Activated CD8-positive, alpha-beta T cell treated with anti-CD3 and anti-CD28 coated beads for 36 hours (primary cell): ENCODE data around the gene AMDHD2. TPM values are rescaled to one million over a fixed set of nuclear protein-coding genes. Genes with fewer than 3 reads are reported as not detected.

Experiments
- ATAC-seq: fragments of 200-7000 bp; cut with Tn5 transposase; one replicate; pipeline ENCODE4 v1.10.0; 2021; ENCODE audit warnings: mild to moderate bottlenecking, moderate library complexity
- CTCF ChIA-PET: fragments of 350-600 bp; sonication (Branson Sonifier 250); formaldehyde crosslinking; loops from one replicate; lab custom pipeline; 2021; ENCODE audit warnings: antibody characterized with exemption; lab: Charles Lee
- POLR2A ChIA-PET: fragments of 350-600 bp; sonication (Branson Sonifier 250); formaldehyde crosslinking; loops from one replicate; lab custom pipeline; 2021; ENCODE audit warnings: antibody characterized with exemption; lab: Charles Lee
- DNase-seq: peaks from one replicate; pipeline ENCODE4 v3.0.0-alpha.2; 2020
- H3K27ac Mint-ChIP-seq: one replicate; pipeline ENCODE4 v1.8.0; 2021; ENCODE audit warnings: mild to moderate bottlenecking, mixed read lengths
- H3K27me3 Mint-ChIP-seq: one replicate; pipeline ENCODE4 v1.8.0; 2021; ENCODE audit warnings: mixed read lengths
- H3K36me3 Mint-ChIP-seq: one replicate; pipeline ENCODE4 v1.8.0; 2021; ENCODE audit warnings: low read depth, mixed read lengths
- H3K4me1 Mint-ChIP-seq: one replicate; pipeline ENCODE4 v1.8.0; 2021; ENCODE audit warnings: low read depth, mixed read lengths
- H3K4me3 Mint-ChIP-seq: one replicate; pipeline ENCODE4 v1.8.0; 2021; ENCODE audit warnings: mild to moderate bottlenecking, moderate library complexity, mixed read lengths
- H3K9me3 Mint-ChIP-seq: one replicate; pipeline ENCODE4 v1.8.0; 2021; ENCODE audit warnings: mixed read lengths
- CTCF ChIP-seq: fragments of 200-600 bp; IDR thresholded peaks from one replicate; pipeline ENCODE4 v1.8.0; 2022; ENCODE audit warnings: antibody characterized with exemption, mild to moderate bottlenecking
- intact Hi-C: fragments of 100-400 bp; cut with micrococcal nuclease; formaldehyde crosslinking; loops from one replicate; pipeline ENCODE4 v1.10.0; 2022
- total RNA-seq, 2 experiments: library from RNA; stranded (reverse); gene quantifications; one replicate each; pipeline ENCODE4 v1.2.3, GENCODE V29; 2021

The AMDHD2 gene
- total RNA-seq, 2 experiments from 2014 or later = 28.2 to 29.0 TPM

- CTCF ChIA-PET = no interaction called here
- H3K27ac Mint-ChIP-seq = no peak overlapping the region
Observed at GRCh38 chr16:2489581-2489980, 30.6 kb upstream of the AMDHD2 start.

GRCh38 chr16:2490190-2491105, 29.7 kb upstream of the AMDHD2 start:
- Mint-ChIP-seq H3K36me3 (no peaks in the 10 kb centered on the region), H3K9me3 (no peaks in the 10 kb centered on the region), H3K4me1 (peaks cover 21% of the 10 kb centered on the region), H3K27ac (no peak overlapping the region), H3K27me3 (no peaks in the 10 kb centered on the region), H3K4me3 (no peak overlapping the region)
- intact Hi-C loops = no loop called here
- CTCF ChIA-PET = interaction anchor here (2.2 kb wide), 1 partner anchor 11 kb away, joined by 8 read pairs; no protein-coding TSS in a partner anchor
- POLR2A ChIA-PET = no interaction called here
- DNase-seq = no peak
- TF ChIP-seq CTCF = no peak
- ATAC-seq = no peak

More at GRCh38 chr16:2489581-2489980, 30.6 kb upstream of the AMDHD2 start:
- H3K9me3 Mint-ChIP-seq = no peaks in the 10 kb centered on the region
- no peaks in the 10 kb centered on the region for H3K36me3 Mint-ChIP-seq
- POLR2A ChIA-PET = no interaction called here
- peaks cover 21% of the 10 kb centered on the region for H3K4me1 Mint-ChIP-seq
- H3K4me3 Mint-ChIP-seq = no peak overlapping the region
- TF ChIP-seq CTCF = no peak
- DNase-seq = no peak
- no peaks in the 10 kb centered on the region for H3K27me3 Mint-ChIP-seq
- no peak for ATAC-seq
- intact Hi-C loops = no loop called here

- intact Hi-C loops = no loop called here
- DNase-seq (no peak), ATAC-seq (no peak)
- Mint-ChIP-seq H3K4me1 (peaks cover 8% of the 10 kb centered on the region), H3K4me3 (no peak overlapping the region), H3K9me3 (no peaks in the 10 kb centered on the region), H3K27me3 (no peaks in the 10 kb centered on the region), H3K36me3 (peaks cover 3% of the 10 kb centered on the region), H3K27ac (no peak overlapping the region)
- ChIA-PET POLR2A (interaction anchor here (1.2 kb wide), 1 partner anchor 23 kb away, joined by 3 read pairs; no protein-coding TSS in a partner anchor), CTCF (interaction anchor here (2.2 kb wide), 1 partner anchor 9 kb away, joined by 8 read pairs; no protein-coding TSS in a partner anchor)
- no peak for TF ChIP-seq CTCF
Observed at GRCh38 chr16:2492292-2492691, 27.9 kb upstream of the AMDHD2 start.

DNA sequence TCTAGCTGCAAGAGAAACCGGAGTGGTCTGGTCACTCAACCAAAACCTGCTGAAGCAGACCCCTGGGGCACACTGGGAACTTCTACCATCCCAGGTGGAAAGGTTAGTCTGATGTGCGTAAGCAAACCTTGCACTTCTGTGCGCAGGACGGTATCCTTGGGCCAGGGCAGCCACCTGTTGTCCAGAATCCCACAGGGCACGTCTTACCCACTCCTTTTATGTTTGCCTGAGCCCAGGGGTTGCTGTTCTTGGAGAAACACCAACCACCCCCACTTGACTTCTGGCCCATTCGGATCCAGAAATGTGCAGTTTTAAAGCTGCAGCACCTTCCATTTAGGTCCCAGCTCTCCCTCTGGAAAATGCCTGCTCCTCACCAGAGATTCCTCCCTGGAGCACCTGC, 26.6 kb upstream of the AMDHD2 start:
- POLR2A ChIA-PET = no interaction called here
- DNase-seq = no peak
- no peak overlapping the region for H3K4me3 Mint-ChIP-seq
- no peak for ATAC-seq
- no peaks in the 10 kb centered on the region for H3K27me3 Mint-ChIP-seq
- intact Hi-C loops = no loop called here
- no peaks in the 10 kb centered on the region for H3K4me1 Mint-ChIP-seq
- H3K36me3 Mint-ChIP-seq = peaks cover 5% of the 10 kb centered on the region
- CTCF ChIA-PET = no interaction called here
- no peak overlapping the region for H3K27ac Mint-ChIP-seq
- no peaks in the 10 kb centered on the region for H3K9me3 Mint-ChIP-seq
- TF ChIP-seq CTCF = no peak

DNA sequence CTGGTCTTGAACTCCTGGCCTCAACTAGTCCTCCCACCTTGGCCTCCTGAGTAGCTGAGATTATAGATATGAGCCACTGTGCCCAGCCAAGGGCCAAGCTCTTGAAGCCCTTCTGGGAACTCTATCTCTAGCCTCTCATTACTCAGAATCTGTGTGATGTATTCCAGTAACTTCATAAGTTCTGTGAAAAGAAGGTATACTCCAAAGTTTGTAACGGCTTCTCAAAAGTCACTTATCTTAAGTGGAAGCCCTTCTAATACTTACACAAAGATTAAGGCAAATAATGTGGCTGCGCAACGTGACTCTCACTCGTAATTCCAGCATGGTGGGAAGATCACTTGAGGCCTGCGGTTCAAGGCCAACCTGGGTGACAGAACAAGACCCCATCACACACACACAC, 25.6 kb upstream of the AMDHD2 start:
- POLR2A ChIA-PET = no interaction called here
- Mint-ChIP-seq H3K27ac (no peak overlapping the region), H3K36me3 (peaks cover 5% of the 10 kb centered on the region), H3K9me3 (no peaks in the 10 kb centered on the region), H3K4me1 (no peaks in the 10 kb centered on the region), H3K4me3 (no peak overlapping the region), H3K27me3 (no peaks in the 10 kb centered on the region)
- no peak for TF ChIP-seq CTCF
- ATAC-seq (no peak), DNase-seq (no peak)
- CTCF ChIA-PET = interaction anchor here (1.2 kb wide), 1 partner anchor 300 kb away, joined by 3 read pairs; no protein-coding TSS in a partner anchor
- intact Hi-C loops = no loop called here
